ENCODE measurements around the gene NELFE. TPM values are rescaled to one million over a fixed set of nuclear protein-coding genes. Genes with fewer than 3 reads are reported as not detected.

NELFE gene
- total and polyA plus RNA-seq, 2 of the 13 experiments (the other 11 are each of a cell fraction or from before 2014, with no cell fraction given): 51.3 to 69.8 TPM

- TF ChIP-seq, protein P1, sequence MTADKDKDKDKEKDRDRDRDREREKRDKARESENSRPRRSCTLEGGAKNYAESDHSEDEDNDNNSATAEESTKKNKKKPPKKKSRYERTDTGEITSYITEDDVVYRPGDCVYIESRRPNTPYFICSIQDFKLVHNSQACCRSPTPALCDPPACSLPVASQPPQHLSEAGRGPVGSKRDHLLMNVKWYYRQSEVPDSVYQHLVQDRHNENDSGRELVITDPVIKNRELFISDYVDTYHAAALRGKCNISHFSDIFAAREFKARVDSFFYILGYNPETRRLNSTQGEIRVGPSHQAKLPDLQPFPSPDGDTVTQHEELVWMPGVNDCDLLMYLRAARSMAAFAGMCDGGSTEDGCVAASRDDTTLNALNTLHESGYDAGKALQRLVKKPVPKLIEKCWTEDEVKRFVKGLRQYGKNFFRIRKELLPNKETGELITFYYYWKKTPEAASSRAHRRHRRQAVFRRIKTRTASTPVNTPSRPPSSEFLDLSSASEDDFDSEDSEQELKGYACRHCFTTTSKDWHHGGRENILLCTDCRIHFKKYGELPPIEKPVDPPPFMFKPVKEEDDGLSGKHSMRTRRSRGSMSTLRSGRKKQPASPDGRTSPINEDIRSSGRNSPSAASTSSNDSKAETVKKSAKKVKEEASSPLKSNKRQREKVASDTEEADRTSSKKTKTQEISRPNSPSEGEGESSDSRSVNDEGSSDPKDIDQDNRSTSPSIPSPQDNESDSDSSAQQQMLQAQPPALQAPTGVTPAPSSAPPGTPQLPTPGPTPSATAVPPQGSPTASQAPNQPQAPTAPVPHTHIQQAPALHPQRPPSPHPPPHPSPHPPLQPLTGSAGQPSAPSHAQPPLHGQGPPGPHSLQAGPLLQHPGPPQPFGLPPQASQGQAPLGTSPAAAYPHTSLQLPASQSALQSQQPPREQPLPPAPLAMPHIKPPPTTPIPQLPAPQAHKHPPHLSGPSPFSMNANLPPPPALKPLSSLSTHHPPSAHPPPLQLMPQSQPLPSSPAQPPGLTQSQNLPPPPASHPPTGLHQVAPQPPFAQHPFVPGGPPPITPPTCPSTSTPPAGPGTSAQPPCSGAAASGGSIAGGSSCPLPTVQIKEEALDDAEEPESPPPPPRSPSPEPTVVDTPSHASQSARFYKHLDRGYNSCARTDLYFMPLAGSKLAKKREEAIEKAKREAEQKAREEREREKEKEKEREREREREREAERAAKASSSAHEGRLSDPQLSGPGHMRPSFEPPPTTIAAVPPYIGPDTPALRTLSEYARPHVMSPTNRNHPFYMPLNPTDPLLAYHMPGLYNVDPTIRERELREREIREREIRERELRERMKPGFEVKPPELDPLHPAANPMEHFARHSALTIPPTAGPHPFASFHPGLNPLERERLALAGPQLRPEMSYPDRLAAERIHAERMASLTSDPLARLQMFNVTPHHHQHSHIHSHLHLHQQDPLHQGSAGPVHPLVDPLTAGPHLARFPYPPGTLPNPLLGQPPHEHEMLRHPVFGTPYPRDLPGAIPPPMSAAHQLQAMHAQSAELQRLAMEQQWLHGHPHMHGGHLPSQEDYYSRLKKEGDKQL (CRISPR knock-in tag; IDR thresholded peaks at IDR 0.05; ENCODE audit: low read depth): peak; percentile 83
- TF ChIP-seq SRY (CRISPR knock-in tag; IDR thresholded peaks at IDR 0.05): peak; percentile 27; the same call in 1 of the 2 replicates
- no peak for TF ChIP-seq ZNF552 (CRISPR knock-in tag; IDR thresholded peaks at IDR 0.05; ENCODE audit: borderline replicate concordance)
- TF ChIP-seq NFE2 (CRISPR knock-in tag; IDR thresholded peaks at IDR 0.05): no peak
- TF ChIP-seq, protein P2, sequence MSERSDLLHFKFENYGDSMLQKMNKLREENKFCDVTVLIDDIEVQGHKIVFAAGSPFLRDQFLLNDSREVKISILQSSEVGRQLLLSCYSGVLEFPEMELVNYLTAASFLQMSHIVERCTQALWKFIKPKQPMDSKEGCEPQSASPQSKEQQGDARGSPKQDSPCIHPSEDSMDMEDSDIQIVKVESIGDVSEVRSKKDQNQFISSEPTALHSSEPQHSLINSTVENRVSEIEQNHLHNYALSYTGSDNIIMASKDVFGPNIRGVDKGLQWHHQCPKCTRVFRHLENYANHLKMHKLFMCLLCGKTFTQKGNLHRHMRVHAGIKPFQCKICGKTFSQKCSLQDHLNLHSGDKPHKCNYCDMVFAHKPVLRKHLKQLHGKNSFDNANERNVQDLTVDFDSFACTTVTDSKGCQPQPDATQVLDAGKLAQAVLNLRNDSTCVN (CRISPR knock-in tag; IDR thresholded peaks at IDR 0.05; ENCODE audit: borderline replicate concordance): peak; percentile 92; the same call in 1 of the 2 replicates
- no peak for TF ChIP-seq HIVEP1 (CRISPR knock-in tag; IDR thresholded peaks at IDR 0.05)
- TF ChIP-seq MAFF (IDR thresholded peaks at IDR 0.05; ENCODE audit: low read depth, low read length): no peak
- peak; percentile 77 for TF ChIP-seq ZNF574 (CRISPR knock-in tag; IDR thresholded peaks at IDR 0.05)
- peak; percentile 70; the same call in 1 of the 2 replicates for TF ChIP-seq HNF1A (IDR thresholded peaks at IDR 0.05; ENCODE audit: low read depth)
- TF ChIP-seq HNF1A (CRISPR knock-in tag; IDR thresholded peaks at IDR 0.05; ENCODE audit: borderline replicate concordance): peak; percentile 80; the same call in 1 of the 2 replicates
- TF ChIP-seq IRF2 (CRISPR knock-in tag; IDR thresholded peaks at IDR 0.05): peak; percentile 95
- TF ChIP-seq NAIF1 (CRISPR knock-in tag; IDR thresholded peaks at IDR 0.05; ENCODE audit: borderline replicate concordance): no peak; the same call in 1 of the 2 replicates
- TF ChIP-seq, protein P3, sequence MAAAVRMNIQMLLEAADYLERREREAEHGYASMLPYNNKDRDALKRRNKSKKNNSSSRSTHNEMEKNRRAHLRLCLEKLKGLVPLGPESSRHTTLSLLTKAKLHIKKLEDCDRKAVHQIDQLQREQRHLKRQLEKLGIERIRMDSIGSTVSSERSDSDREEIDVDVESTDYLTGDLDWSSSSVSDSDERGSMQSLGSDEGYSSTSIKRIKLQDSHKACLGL (CRISPR knock-in tag; IDR thresholded peaks at IDR 0.05): no peak
- TF ChIP-seq ZNF569 (CRISPR knock-in tag; IDR thresholded peaks at IDR 0.05; ENCODE audit: borderline replicate concordance): no peak; the same call in 1 of the 2 replicates
- TF ChIP-seq RORA (CRISPR knock-in tag; IDR thresholded peaks at IDR 0.05): no peak
These were observed 31.4 kb downstream of the NELFE start, which contains the start of gene C2 (continued) for GRCh38 chr6:31927242-31927862.
